CD8-positive, alpha-beta memory T cell (primary cell): Measurements from ENCODE around the gene TRAPPC2. TPM values are rescaled to one million over a fixed set of nuclear protein-coding genes. Genes with fewer than 3 reads are reported as not detected.

ENCODE experiments used
- CTCF ChIA-PET: fragments of 350-600 bp; sonication (Branson Sonifier 250); formaldehyde crosslinking; loops from one replicate; lab custom pipeline; 2021; ENCODE audit warnings: antibody characterized with exemption; lab: Charles Lee
- POLR2A ChIA-PET: fragments of 350-600 bp; sonication (Branson Sonifier 250); formaldehyde crosslinking; loops from one replicate; lab custom pipeline; 2021; ENCODE audit warnings: antibody characterized with exemption; lab: Charles Lee
- DNase-seq, 5 donors: peaks; one replicate each; pipeline versions ENCODE4 v3.0.0 to v3.0.0-alpha.2; 2020 to 2022; ENCODE audit warnings: mixed read lengths in 1 of 5
- H3K27ac ChIP-seq: one replicate; pipeline ENCODE4 v1.7.0; 2013; ENCODE audit warnings: low read depth, mild to moderate bottlenecking, low read length, moderate library complexity
- H3K27me3 ChIP-seq: 2 replicates; pipeline ENCODE4 v1.7.0; 2013; ENCODE audit warnings: low read length, mild to moderate bottlenecking; ENCODE audit not compliant: insufficient read depth, poor library complexity, severe bottlenecking
- H3K36me3 ChIP-seq: 2 replicates; pipeline ENCODE4 v1.7.0; 2013; ENCODE audit warnings: mild to moderate bottlenecking, low read length, moderate library complexity; ENCODE audit not compliant: insufficient read depth
- H3K4me1 ChIP-seq: 2 replicates; pipeline ENCODE4 v1.7.0; 2013; ENCODE audit warnings: mild to moderate bottlenecking, low read length, moderate library complexity; ENCODE audit not compliant: insufficient read depth
- H3K4me3 ChIP-seq: 2 replicates; pipeline ENCODE4 v1.7.0; 2013; ENCODE audit warnings: mild to moderate bottlenecking, low read length
- H3K9me3 ChIP-seq: 2 replicates; pipeline ENCODE4 v1.7.0; 2013; ENCODE audit warnings: mild to moderate bottlenecking, low read length
- H3K27ac Mint-ChIP-seq, 8 donors: one replicate each; pipeline ENCODE4 v1.8.0; 2020 to 2021; ENCODE audit warnings: mixed read lengths in 8 of 8, mild to moderate bottlenecking in 6 of 8, inconsistent platforms in 3 of 8, moderate library complexity in 3 of 8
- H3K27me3 Mint-ChIP-seq, 2 donors: one replicate each; pipeline ENCODE4 v1.8.0; 2020 to 2021; ENCODE audit warnings: mixed read lengths in 2 of 2, mild to moderate bottlenecking in 1 of 2, moderate library complexity in 1 of 2
- H3K36me3 Mint-ChIP-seq, 3 donors: one replicate each; pipeline ENCODE4 v1.8.0; 2020 to 2021; ENCODE audit warnings: mixed read lengths in 3 of 3, inconsistent platforms in 1 of 3, mild to moderate bottlenecking in 1 of 3
- H3K4me1 Mint-ChIP-seq, 3 donors: one replicate each; pipeline ENCODE4 v1.8.0; 2020 to 2021; ENCODE audit warnings: mixed read lengths in 3 of 3, inconsistent platforms in 1 of 3, mild to moderate bottlenecking in 1 of 3
- H3K4me3 Mint-ChIP-seq, 7 donors: one replicate each; pipeline ENCODE4 v1.8.0; 2020 to 2021; ENCODE audit warnings: mixed read lengths in 7 of 7, mild to moderate bottlenecking in 6 of 7, moderate library complexity in 4 of 7, inconsistent platforms in 2 of 7
- H3K9me3 Mint-ChIP-seq, 5 donors: one replicate each; pipeline ENCODE4 v1.8.0; 2020 to 2022; ENCODE audit warnings: mixed read lengths in 5 of 5, mild to moderate bottlenecking in 3 of 5, moderate library complexity in 2 of 5, inconsistent platforms in 1 of 5
- polyA plus RNA-seq: library from polyadenylated mRNA; unstranded; fragments of 300-500 nt; fragmentation: Illumina TruSeq; gene quantifications from one replicate; pipeline ENCODE4 v1.2.3, GENCODE V29; 2021
- total RNA-seq, 2 experiments: library from RNA; stranded (reverse); gene quantifications; one replicate each; pipeline ENCODE4 v1.2.3, GENCODE V29; 2021

Gene TRAPPC2
- total and polyA plus RNA-seq, 3 experiments from 2014 or later, result 18.7 to 50.6 (median 19.0) TPM

GRCh38 chrX:13711141-13711540 lies 23.3 kb downstream of the TRAPPC2 start:
- Mint-ChIP-seq H3K9me3 (no peaks in the 10 kb centered on the region), H3K4me1 (peaks cover 24 to 39% (median 26%) of the 10 kb centered on the region in 3 donors), H3K27ac (peak overlapping the region; percentile 30 to 75 (median 62)), H3K4me3 (peak overlapping the region in 1 of 7 donors; percentile 74), H3K36me3 (peaks cover 18 to 59% (median 25%) of the 10 kb centered on the region in 3 donors), H3K27me3 (no peaks in the 10 kb centered on the region)
- Histone ChIP-seq H3K27me3 (no peaks in the 10 kb centered on the region), H3K4me1 (peaks cover 1% of the 10 kb centered on the region), H3K27ac (no peak overlapping the region), H3K9me3 (no peaks in the 10 kb centered on the region), H3K4me3 (no peak overlapping the region), H3K36me3 (no peaks in the 10 kb centered on the region)
- ChIA-PET POLR2A (interaction anchor here (1.3 kb wide), 1 partner anchor 24 kb away, joined by 4 read pairs; the partner anchor contains the start of genes OFD1 and TRAPPC2), CTCF (no interaction called here)
- no peak for DNase-seq

GRCh38 chrX:13703589-13703988 lies 30.8 kb downstream of the TRAPPC2 start:
- Mint-ChIP-seq H3K27me3 (peaks cover 0 to 1% of the 10 kb centered on the region in 2 donors), H3K36me3 (peaks cover 0 to 49% (median 10%) of the 10 kb centered on the region in 3 donors), H3K4me3 (peak overlapping the region in 2 of 7 donors; percentile 10 to 21), H3K4me1 (peaks cover 48 to 71% (median 67%) of the 10 kb centered on the region in 3 donors), H3K27ac (peak overlapping the region; percentile 9 to 91 (median 77)), H3K9me3 (no peaks in the 10 kb centered on the region)
- DNase-seq, result no peak
- Histone ChIP-seq H3K27me3 (no peaks in the 10 kb centered on the region), H3K36me3 (no peaks in the 10 kb centered on the region), H3K4me3 (no peak overlapping the region), H3K9me3 (no peaks in the 10 kb centered on the region), H3K27ac (no peak overlapping the region), H3K4me1 (peaks cover 11% of the 10 kb centered on the region)
- ChIA-PET CTCF (no interaction called here), POLR2A (no interaction called here)

GRCh38 chrX:13703135-13703534 lies 31.3 kb downstream of the TRAPPC2 start:
- CTCF ChIA-PET, result no interaction called here
- Mint-ChIP-seq H3K4me3 (no peak overlapping the region), H3K36me3 (peaks cover 0 to 45% (median 9%) of the 10 kb centered on the region in 3 donors), H3K27me3 (peaks cover 0 to 1% of the 10 kb centered on the region in 2 donors), H3K4me1 (peaks cover 49 to 76% (median 71%) of the 10 kb centered on the region in 3 donors), H3K9me3 (no peaks in the 10 kb centered on the region), H3K27ac (peak overlapping the region in 5 of 8 donors; percentile 9 to 91 (median 55))
- Histone ChIP-seq H3K4me3 (no peak overlapping the region), H3K36me3 (no peaks in the 10 kb centered on the region), H3K27me3 (no peaks in the 10 kb centered on the region), H3K9me3 (no peaks in the 10 kb centered on the region), H3K4me1 (peaks cover 16% of the 10 kb centered on the region), H3K27ac (no peak overlapping the region)
- POLR2A ChIA-PET, result no interaction called here
- DNase-seq, result no peak

- ChIA-PET POLR2A (no interaction called here), CTCF (interaction anchor here (1.7 kb wide), 1 partner anchor 32 kb away, joined by 6 read pairs; the partner anchor contains the start of genes OFD1 and TRAPPC2)
- peaks cover 0 to 39% (median 9%) of the 10 kb centered on the region in 3 donors for H3K36me3 Mint-ChIP-seq
- Histone ChIP-seq H3K27me3 (no peaks in the 10 kb centered on the region), H3K36me3 (no peaks in the 10 kb centered on the region), H3K4me1 (peaks cover 24% of the 10 kb centered on the region), H3K27ac (no peak overlapping the region), H3K9me3 (no peaks in the 10 kb centered on the region), H3K4me3 (no peak overlapping the region)
- DNase-seq, result no peak
- peaks cover 0 to 1% of the 10 kb centered on the region in 2 donors for H3K27me3 Mint-ChIP-seq
- peaks cover 53 to 79% (median 76%) of the 10 kb centered on the region in 3 donors for H3K4me1 Mint-ChIP-seq
- H3K9me3 Mint-ChIP-seq, result no peaks in the 10 kb centered on the region
- peak overlapping the region; percentile 59 to 97 (median 80) for H3K27ac Mint-ChIP-seq
- H3K4me3 Mint-ChIP-seq, result peak overlapping the region in 5 of 7 donors; percentile 17 to 41 (median 35)
Measured at GRCh38 chrX:13702111-13702789, 32.2 kb downstream of the TRAPPC2 start.

GRCh38 chrX:13700380-13700779 lies 34.0 kb downstream of the TRAPPC2 start:
- Histone ChIP-seq H3K4me3 (no peak overlapping the region), H3K27me3 (no peaks in the 10 kb centered on the region), H3K9me3 (no peaks in the 10 kb centered on the region), H3K27ac (no peak overlapping the region), H3K4me1 (peaks cover 40% of the 10 kb centered on the region), H3K36me3 (no peaks in the 10 kb centered on the region)
- Mint-ChIP-seq H3K27me3 (peaks cover 0 to 1% of the 10 kb centered on the region in 2 donors), H3K9me3 (no peaks in the 10 kb centered on the region), H3K4me1 (peaks cover 64 to 88% (median 86%) of the 10 kb centered on the region in 3 donors), H3K4me3 (no peak overlapping the region), H3K27ac (peak overlapping the region in 2 of 8 donors; percentile 29 to 71), H3K36me3 (peaks cover 0 to 35% (median 6%) of the 10 kb centered on the region in 3 donors)
- ChIA-PET CTCF (no interaction called here), POLR2A (no interaction called here)
- no peak for DNase-seq

- H3K27me3 ChIP-seq, result no peaks in the 10 kb centered on the region
- ChIA-PET CTCF (interaction anchor here (2.6 kb wide), 1 partner anchor 35 kb away, joined by 10 read pairs; the partner anchor contains the start of genes OFD1 and TRAPPC2), POLR2A (no interaction called here)
- H3K27ac Mint-ChIP-seq, result peak overlapping the region in 7 of 8 donors; percentile 3 to 88 (median 45)
- peaks cover 50% of the 10 kb centered on the region for H3K4me1 ChIP-seq
- H3K36me3 ChIP-seq, result no peaks in the 10 kb centered on the region
- no peak overlapping the region for H3K4me3 ChIP-seq
- no peak overlapping the region for H3K27ac ChIP-seq
- H3K9me3 Mint-ChIP-seq, result no peaks in the 10 kb centered on the region
- peaks cover 73 to 96% (median 95%) of the 10 kb centered on the region in 3 donors for H3K4me1 Mint-ChIP-seq
- peaks cover 0 to 34% (median 6%) of the 10 kb centered on the region in 3 donors for H3K36me3 Mint-ChIP-seq
- H3K4me3 Mint-ChIP-seq, result peak overlapping the region in 2 of 7 donors; percentile 27 to 58
- no peak for DNase-seq
- peaks cover 0 to 1% of the 10 kb centered on the region in 2 donors for H3K27me3 Mint-ChIP-seq
- H3K9me3 ChIP-seq, result no peaks in the 10 kb centered on the region
Measured at GRCh38 chrX:13699183-13699826, 35.1 kb downstream of the TRAPPC2 start.

- H3K4me1 ChIP-seq, result peaks cover 59% of the 10 kb centered on the region
- no peaks in the 10 kb centered on the region for H3K27me3 ChIP-seq
- ChIA-PET POLR2A (interaction anchor here (1.5 kb wide), 1 partner anchor 10 kb away, joined by 6 read pairs; the partner anchor contains the start of gene RAB9A), CTCF (interaction anchor here (2.6 kb wide), 1 partner anchor 36 kb away, joined by 10 read pairs; the partner anchor contains the start of genes OFD1 and TRAPPC2)
- H3K27ac ChIP-seq, result no peak overlapping the region
- peaks cover 0 to 1% of the 10 kb centered on the region in 2 donors for H3K27me3 Mint-ChIP-seq
- H3K4me3 ChIP-seq, result no peak overlapping the region
- H3K9me3 Mint-ChIP-seq, result no peaks in the 10 kb centered on the region
- H3K4me3 Mint-ChIP-seq, result peak overlapping the region in 1 of 7 donors; percentile 20
- peaks cover 75 to 97% (median 94%) of the 10 kb centered on the region in 3 donors for H3K4me1 Mint-ChIP-seq
- no peaks in the 10 kb centered on the region for H3K9me3 ChIP-seq
- peak overlapping the region in 3 of 8 donors; percentile 9 to 88 (median 70) for H3K27ac Mint-ChIP-seq
- no peak for DNase-seq
- H3K36me3 ChIP-seq, result no peaks in the 10 kb centered on the region
- peaks cover 0 to 26% (median 6%) of the 10 kb centered on the region in 3 donors for H3K36me3 Mint-ChIP-seq
Measured at GRCh38 chrX:13698432-13698831, 36.0 kb downstream of the TRAPPC2 start.
